Measurements from ENCODE around the gene SLC12A5.

The SLC12A5 gene

GRCh38 chr20:46006022-46006705, 22.9 kb upstream of the SLC12A5 start:
- no peak for DNase-seq (ENCODE audit: low read depth)

- DNase-seq (ENCODE audit: low read depth): no peak
Measured at GRCh38 chr20:46006964-46007363, 22.1 kb upstream of the SLC12A5 start.

- no peak for DNase-seq (ENCODE audit: low read depth)
Measured at GRCh38 chr20:46007671-46008070, 21.3 kb upstream of the SLC12A5 start.

- no peak for DNase-seq (ENCODE audit: low read depth)
Measured at GRCh38 chr20:46009816-46010215, 19.2 kb upstream of the SLC12A5 start.

GRCh38 chr20:46010491-46011391, 18.3 kb upstream of the SLC12A5 start:
- no peak for DNase-seq (ENCODE audit: low read depth)

- peak; percentile 55 for DNase-seq (ENCODE audit: low read depth)
Measured at GRCh38 chr20:46011631-46012482, 17.2 kb upstream of the SLC12A5 start.

GRCh38 chr20:46012921-46013320, 16.1 kb upstream of the SLC12A5 start:
- no peak for DNase-seq (ENCODE audit: low read depth)

GRCh38 chr20:46013322-46013828, 15.6 kb upstream of the SLC12A5 start:
- no peak for DNase-seq (ENCODE audit: low read depth)

- DNase-seq (ENCODE audit: low read depth): peak; percentile 52
Measured at GRCh38 chr20:46013829-46014516, 15.0 kb upstream of the SLC12A5 start.

- DNase-seq (ENCODE audit: low read depth): no peak
Measured at GRCh38 chr20:46014517-46015396, 14.3 kb upstream of the SLC12A5 start.

GRCh38 chr20:46017272-46017671, 11.7 kb upstream of the SLC12A5 start:
- no peak for DNase-seq (ENCODE audit: low read depth)

- no peak for DNase-seq (ENCODE audit: low read depth)
Measured at GRCh38 chr20:46018112-46018511, 10.9 kb upstream of the SLC12A5 start.

- DNase-seq (ENCODE audit: low read depth): no peak
Measured at GRCh38 chr20:46018611-46019010, 10.4 kb upstream of the SLC12A5 start.

GRCh38 chr20:46020555-46020954, 8.5 kb upstream of the SLC12A5 start:
- DNase-seq (ENCODE audit: low read depth): no peak

GRCh38 chr20:46021361-46022359, 7.4 kb upstream of the SLC12A5 start:
- DNase-seq (ENCODE audit: low read depth): peak; percentile 70

- no peak for DNase-seq (ENCODE audit: low read depth)
Measured at GRCh38 chr20:46022411-46023147, 6.4 kb upstream of the SLC12A5 start.

GRCh38 chr20:46023148-46023484, 5.9 kb upstream of the SLC12A5 start:
- DNase-seq (ENCODE audit: low read depth): no peak

GRCh38 chr20:46023999-46024398, 5.0 kb upstream of the SLC12A5 start:
- no peak for DNase-seq (ENCODE audit: low read depth)

GRCh38 chr20:46025376-46025783, 3.6 kb upstream of the SLC12A5 start:
- no peak for DNase-seq (ENCODE audit: low read depth)
